Natural killer cell (primary cell): Measurements from ENCODE around the gene GPSM1. TPM values are rescaled to one million over a fixed set of nuclear protein-coding genes. Genes with fewer than 3 reads are reported as not detected.

Source experiments
- ATAC-seq, 3 donors: fragments of 150-1000 bp in 2 of 3; fragments of 200-7000 bp in 1 of 3; cut with Tn5 transposase; 1 replicate in 1 of 3; 2 replicates in 2 of 3; pipeline ENCODE4 v1.10.0; 2021; ENCODE audit warnings: mild to moderate bottlenecking in 2 of 3, moderate library complexity in 2 of 3
- DNase-seq, 2 donors: peaks; one replicate each; pipeline versions ENCODE4 v3.0.0 to v3.0.0-alpha.2; 2013 to 2021; ENCODE audit warnings: mixed read lengths in 1 of 2
- H3K27ac ChIP-seq: one replicate; pipeline ENCODE4 v1.5.1; 2013; ENCODE audit warnings: mild to moderate bottlenecking, low read length
- H3K27me3 ChIP-seq: one replicate; pipeline ENCODE4 v1.6.1; 2013; ENCODE audit warnings: low read length; ENCODE audit not compliant: control insufficient read depth, insufficient read depth
- H3K36me3 ChIP-seq: one replicate; pipeline ENCODE4 v1.6.1; 2013; ENCODE audit warnings: low read length; ENCODE audit not compliant: control insufficient read depth, insufficient read depth
- H3K4me1 ChIP-seq: one replicate; pipeline ENCODE4 v1.6.1; 2013; ENCODE audit warnings: low read length; ENCODE audit not compliant: control insufficient read depth, insufficient read depth
- H3K4me3 ChIP-seq: one replicate; pipeline ENCODE4 v1.5.1; 2013; ENCODE audit warnings: low read length
- H3K9me3 ChIP-seq: one replicate; pipeline ENCODE4 v1.6.1; 2013; ENCODE audit warnings: low read length; ENCODE audit not compliant: control insufficient read depth, insufficient read depth
- H3K27ac Mint-ChIP-seq, 2 donors: one replicate each; pipeline ENCODE4 v1.8.0; 2022; ENCODE audit warnings: mild to moderate bottlenecking in 2 of 2, mixed read lengths in 2 of 2, moderate library complexity in 1 of 2
- H3K27me3 Mint-ChIP-seq, 2 donors: one replicate each; pipeline ENCODE4 v1.8.0; 2022; ENCODE audit warnings: low read depth in 2 of 2, mixed read lengths in 2 of 2
- H3K36me3 Mint-ChIP-seq: one replicate; pipeline ENCODE4 v1.8.0; 2022; ENCODE audit warnings: mixed read lengths
- H3K4me1 Mint-ChIP-seq, 2 donors: one replicate each; pipeline ENCODE4 v1.8.0; 2022; ENCODE audit warnings: mixed read lengths in 2 of 2
- H3K4me3 Mint-ChIP-seq: one replicate; pipeline ENCODE4 v1.8.0; 2022; ENCODE audit warnings: mild to moderate bottlenecking, moderate library complexity, mixed read lengths
- H3K9me3 Mint-ChIP-seq, 2 donors: one replicate each; pipeline ENCODE4 v1.8.0; 2022; ENCODE audit warnings: mixed read lengths in 2 of 2
- CTCF ChIP-seq: fragments of 200-600 bp; IDR thresholded peaks from one replicate; pipeline ENCODE4 v1.8.0; 2022; ENCODE audit warnings: antibody characterized with exemption
- WGBS: methylation state at CpG from one replicate; pipeline ENCODE4 v1.1.7; 2013; ENCODE audit warnings: missing lambda C conversion rate; ENCODE audit not compliant: insufficient coverage; 5-methylcytosine and 5-hydroxymethylcytosine counted together
- intact Hi-C: fragments of 100-400 bp; cut with micrococcal nuclease; formaldehyde crosslinking; loops from one replicate; pipeline ENCODE4 v1.14.2; 2022
- total RNA-seq, 4 donors: library from RNA; stranded (reverse); fragments of 120-200 nt in 1 of 4; gene quantifications; one replicate each; pipeline versions ENCODE4 v1.2.3 to v1.2.4, GENCODE V29; 2013 to 2022

Gene GPSM1
- total RNA-seq, 3 donors from 2014 or later (not counting 1 experiment from before 2014, with no cell fraction given), result 2.6 to 4.2 (median 3.4) TPM

DNA sequence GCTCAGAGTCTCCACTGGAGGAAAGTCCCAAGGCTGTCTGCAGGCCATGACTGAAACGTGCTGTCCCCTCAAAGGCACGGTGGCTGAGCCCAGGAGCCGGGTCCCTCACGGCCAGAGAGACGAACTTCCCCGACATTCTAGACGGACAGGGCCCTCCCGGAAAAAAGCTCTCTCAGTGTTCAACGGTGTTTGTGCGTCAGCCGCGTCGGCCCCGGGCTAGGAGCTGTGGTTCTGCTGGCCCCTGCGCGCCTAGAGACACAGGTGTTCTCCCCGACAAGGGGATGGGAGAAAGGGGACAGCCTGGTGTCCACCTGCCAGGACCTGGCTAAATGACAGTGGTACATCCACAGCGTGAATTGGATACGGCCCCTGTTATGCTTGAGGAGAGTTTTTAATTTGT lies 5.8 kb upstream of the GPSM1 start:
- WGBS, result 89% methylated on average over 19 of the region's 19 CpGs
- peaks cover 0 to under 1% of the 10 kb centered on the region in 2 donors for H3K27me3 Mint-ChIP-seq
- peaks cover 10% of the 10 kb centered on the region for H3K9me3 ChIP-seq
- H3K4me3 ChIP-seq, result no peak overlapping the region
- H3K4me1 Mint-ChIP-seq, result peaks cover 11 to 13% of the 10 kb centered on the region in 2 donors
- no peak for TF ChIP-seq CTCF
- no peak for ATAC-seq
- H3K36me3 Mint-ChIP-seq, result no peaks in the 10 kb centered on the region
- intact Hi-C loops, result no loop called here
- no peak for DNase-seq
- no peaks in the 10 kb centered on the region for H3K9me3 Mint-ChIP-seq
- no peaks in the 10 kb centered on the region for H3K27me3 ChIP-seq
- H3K27ac ChIP-seq, result no peak overlapping the region
- peaks cover 24% of the 10 kb centered on the region for H3K4me1 ChIP-seq
- H3K36me3 ChIP-seq, result no peaks in the 10 kb centered on the region
- H3K27ac Mint-ChIP-seq, result no peak overlapping the region
- no peak overlapping the region for H3K4me3 Mint-ChIP-seq

GRCh38 chr9:136322756-136323330 lies 4.5 kb upstream of the GPSM1 start:
- TF ChIP-seq CTCF, result no peak
- H3K36me3 Mint-ChIP-seq, result no peaks in the 10 kb centered on the region
- no peak for DNase-seq
- H3K36me3 ChIP-seq, result no peaks in the 10 kb centered on the region
- intact Hi-C loops, result no loop called here
- H3K4me3 Mint-ChIP-seq, result no peak overlapping the region
- no peak for ATAC-seq
- WGBS, result 80% methylated on average over 23 of the region's 23 CpGs
- H3K27me3 Mint-ChIP-seq, result no peaks in the 10 kb centered on the region
- no peaks in the 10 kb centered on the region for H3K9me3 Mint-ChIP-seq
- H3K4me1 ChIP-seq, result peaks cover 17% of the 10 kb centered on the region
- H3K4me1 Mint-ChIP-seq, result no peaks in the 10 kb centered on the region
- H3K27ac Mint-ChIP-seq, result no peak overlapping the region
- peaks cover 3% of the 10 kb centered on the region for H3K27me3 ChIP-seq
- H3K4me3 ChIP-seq, result no peak overlapping the region
- no peaks in the 10 kb centered on the region for H3K9me3 ChIP-seq
- H3K27ac ChIP-seq, result no peak overlapping the region

DNA sequence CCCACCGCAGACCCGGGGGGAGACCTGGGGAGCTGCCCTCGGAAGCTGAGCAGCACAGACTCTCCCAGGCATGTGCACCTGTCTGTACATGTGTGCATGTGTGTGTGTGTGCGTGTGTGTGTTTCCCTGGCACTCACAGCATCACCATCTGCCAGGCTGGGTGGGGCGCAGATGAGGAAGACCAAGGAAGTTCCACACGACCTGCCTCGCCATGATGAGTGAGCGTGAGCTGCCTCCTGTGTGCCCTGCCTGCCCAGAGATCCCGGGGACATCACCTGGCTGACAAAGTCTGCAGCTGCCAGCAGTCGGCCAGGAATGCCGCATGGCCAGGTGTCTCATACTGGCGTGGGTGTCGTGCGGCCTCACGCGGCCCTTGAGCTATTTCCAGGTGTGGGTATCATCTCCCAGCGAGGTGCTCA lies 4.0 kb upstream of the GPSM1 start:
- Histone ChIP-seq H3K4me1 (peaks cover 17% of the 10 kb centered on the region), H3K36me3 (no peaks in the 10 kb centered on the region), H3K27ac (no peak overlapping the region), H3K27me3 (peaks cover 6% of the 10 kb centered on the region), H3K4me3 (no peak overlapping the region), H3K9me3 (no peaks in the 10 kb centered on the region)
- H3K4me3 Mint-ChIP-seq, result no peak overlapping the region
- no peaks in the 10 kb centered on the region for H3K36me3 Mint-ChIP-seq
- DNase-seq (peak in 1 of 2 donors; percentile 28), ATAC-seq (no peak)
- TF ChIP-seq CTCF, result no peak
- WGBS, result 72% methylated on average over 17 of the region's 17 CpGs
- H3K9me3 Mint-ChIP-seq, result no peaks in the 10 kb centered on the region
- no peaks in the 10 kb centered on the region for H3K4me1 Mint-ChIP-seq
- no peak overlapping the region for H3K27ac Mint-ChIP-seq
- no peaks in the 10 kb centered on the region for H3K27me3 Mint-ChIP-seq
- intact Hi-C loops, result no loop called here
